HepG2 (cell line): Measurements from ENCODE around the gene TOX2. TPM values are rescaled to one million over a fixed set of nuclear protein-coding genes. Genes with fewer than 3 reads are reported as not detected.

ENCODE experiments used
- ATAC-seq: fragments of 200-7000 bp; cut with Tn5 transposase; 3 replicates; pipeline ENCODE4 v1.9.1; 2020; ENCODE audit warnings: mild to moderate bottlenecking, moderate library complexity
- BruUV-seq: library from RNA; stranded (reverse); fragments of 400-500 nt; replicated peaks from 2 replicates; lab custom pipeline; 2021; lab: Mats Ljungman, UMichigan
- CTCF ChIA-PET: fragments of 300-600 bp; formaldehyde crosslinking; extraction: SDS; loops from one replicate; lab custom pipeline; 2021; ENCODE audit warnings: low total read pairs, inconsistent platforms, low intra/inter-chr PET ratio; lab: Yijun Ruan, JAX
- POLR2A ChIA-PET: fragments of 350-600 bp; sonication (Branson Sonifier 250); formaldehyde crosslinking; loops from one replicate; lab custom pipeline; 2020; ENCODE audit warnings: antibody characterized with exemption, inconsistent platforms; lab: Yijun Ruan, JAX
- DNase-seq: peaks from one replicate; pipeline ENCODE4 v3.0.0-alpha.2; 2015; ENCODE audit warnings: low spot score
- FAIRE-seq: peaks from 3 replicates; lab custom pipeline; 2011; peaks lifted over from hg19 to GRCh38; lab: Jason Lieb, UNC
- H2AFZ ChIP-seq: one replicate; pipeline ENCODE4 v1.6.1; 2011; ENCODE audit warnings: low read length, inconsistent platforms
- H3K27ac ChIP-seq: fragments of 300-600 bp; 3 replicates; pipeline ENCODE4 v1.8.0; 2011; ENCODE audit warnings: mixed run types, mild to moderate bottlenecking, mixed read lengths, low read length, inconsistent platforms; ENCODE audit not compliant: insufficient read depth; ENCODE audit errors: extremely low read length
- H3K27me3 ChIP-seq, 2 experiments: fragments of 200-600 bp in 1 of 2; 2 replicates in 1 of 2; 3 replicates in 1 of 2; pipeline versions ENCODE4 v1.6.0 to v1.8.0; 2011; ENCODE audit warnings: low read length in 2 of 2, mild to moderate bottlenecking in 2 of 2, moderate library complexity in 2 of 2, inconsistent platforms in 1 of 2; ENCODE audit not compliant: insufficient read depth in 2 of 2, control insufficient read depth in 1 of 2
- H3K36me3 ChIP-seq, 2 experiments: fragments of 200-600 bp in 1 of 2; replicated peaks in 1 of 2; 2 replicates in 1 of 2; 3 replicates in 1 of 2; pipeline versions ENCODE4 v1.5.1 to v1.8.0; 2011; ENCODE audit warnings: low read length in 2 of 2, inconsistent platforms in 1 of 2; ENCODE audit not compliant: insufficient read depth in 2 of 2, control insufficient read depth in 1 of 2
- H3K4me1 ChIP-seq: 2 replicates; pipeline ENCODE4 v1.5.1; 2012; ENCODE audit warnings: low read length, inconsistent platforms; ENCODE audit not compliant: insufficient read depth
- H3K4me2 ChIP-seq: 2 replicates; pipeline ENCODE4 v1.6.0; 2011; ENCODE audit warnings: low read depth, low read length, inconsistent platforms
- H3K4me3 ChIP-seq, 3 experiments: fragments of 200-600 bp in 1 of 3; sonication (generic), shearing (Covaris generic) in 1 of 3; replicated peaks in 1 of 3; 2 replicates each; pipeline ENCODE4 v1.5.1; 2011 to 2016; ENCODE audit warnings: low read length in 3 of 3, inconsistent platforms in 2 of 3, low read depth in 2 of 3, mild to moderate bottlenecking in 2 of 3, control low read depth in 1 of 3, mixed read lengths in 1 of 3; ENCODE audit not compliant: insufficient read depth in 1 of 3
- H3K79me2 ChIP-seq: one replicate; pipeline ENCODE4 v1.6.1; 2011; ENCODE audit warnings: low read length, inconsistent platforms; ENCODE audit not compliant: insufficient read depth
- H3K9ac ChIP-seq: 2 replicates; pipeline ENCODE4 v1.6.0; 2011; ENCODE audit warnings: mild to moderate bottlenecking, low read depth, low read length, inconsistent platforms; ENCODE audit not compliant: insufficient read depth
- H3K9me3 ChIP-seq: 2 replicates; pipeline ENCODE4 v1.5.1; 2012; ENCODE audit warnings: mild to moderate bottlenecking, low read length
- H4K20me1 ChIP-seq: 2 replicates; pipeline ENCODE4 v1.6.0; 2011; ENCODE audit warnings: inconsistent platforms, mild to moderate bottlenecking, low read length, moderate library complexity; ENCODE audit not compliant: insufficient read depth
- CTCF ChIP-seq: sonication (generic); formaldehyde crosslinking; IDR thresholded peaks from 2 replicates; pipeline ENCODE4 v1.5.0; 2020; ENCODE audit warnings: mild to moderate bottlenecking, missing genetic modification reagents, moderate library complexity
- GABPA ChIP-seq, 2 experiments: IDR thresholded peaks; 2 replicates each; pipeline ENCODE4 v1.6.1; 2011 to 2016; ENCODE audit warnings: low read depth in 2 of 2, low read length in 1 of 2, missing biosample characterization in 1 of 2, missing genetic modification characterization in 1 of 2
- SRY ChIP-seq: sonication (generic); formaldehyde crosslinking; IDR thresholded peaks from 2 replicates; pipeline ENCODE4 v1.8.0; 2022; ENCODE audit warnings: mild to moderate bottlenecking, missing genetic modification reagents
- ZNF17 ChIP-seq: sonication (generic); formaldehyde crosslinking; IDR thresholded peaks from 2 replicates; pipeline ENCODE4 v1.5.0; 2020; ENCODE audit warnings: mild to moderate bottlenecking, missing genetic modification reagents
- ZNF33A ChIP-seq: sonication (generic); formaldehyde crosslinking; IDR thresholded peaks from 2 replicates; pipeline ENCODE4 v1.5.1; 2020; ENCODE audit warnings: missing genetic modification reagents, mild to moderate bottlenecking, moderate library complexity, borderline replicate concordance
- WGBS: methylation state at CpG from one replicate; pipeline ENCODE4 v1.1.6; 2017; ENCODE audit warnings: low lambda C conversion rate; 5-methylcytosine and 5-hydroxymethylcytosine counted together
- in situ Hi-C: cut with HindIII; loops from 2 replicates; pipeline ENCODE4 v1.10.0; 2017; ENCODE audit warnings: low pct_unique_long_range_greater_than_20kb; ENCODE audit not compliant: extremely low pct_ligation_motif_present
- intact Hi-C: fragments of 100-400 bp; cut with micrococcal nuclease; formaldehyde crosslinking; loops from one replicate; pipeline ENCODE4 v1.10.0; 2022; ENCODE audit not compliant: unreplicated experiment
- polyA plus RNA-seq, 8 experiments: library from polyadenylated mRNA; depleted of rRNA in 3 of 8; stranded (reverse) in 7 of 8; unstranded in 1 of 8; fragments of >200 nt; fragmentation: Illumina TruSeq in 4 of 8; extraction: Trizol in 4 of 8; gene quantifications; 2 replicates each; pipeline versions ENCODE4 v1.2.1 to v1.2.3, GENCODE V29; 2011 to 2016; ENCODE audit warnings: low read depth in 4 of 8, missing spikeins in 1 of 8, mixed read lengths in 1 of 8; ENCODE audit not compliant: insufficient read depth in 1 of 8
- total RNA-seq, 5 experiments: library from RNA; depleted of rRNA; stranded (reverse); fragments of >200 nt; fragmentation: Illumina TruSeq; extraction: Trizol; gene quantifications; 2 replicates each; pipeline ENCODE4 v1.2.3, GENCODE V29; 2016; ENCODE audit warnings: low read depth in 1 of 5
- TF ChIP-seq, protein P1 (sequence below): sonication (generic); formaldehyde crosslinking; IDR thresholded peaks from 2 replicates; pipeline ENCODE4 v1.5.1; 2020; ENCODE audit warnings: mild to moderate bottlenecking, missing genetic modification reagents, borderline replicate concordance
- TF ChIP-seq, protein P2 (sequence below), 2 experiments: IDR thresholded peaks; 2 replicates each; pipeline ENCODE4 v1.6.1; 2011 to 2012; ENCODE audit warnings: low read length in 2 of 2, borderline replicate concordance in 1 of 2, low read depth in 1 of 2, mild to moderate bottlenecking in 1 of 2, moderate library complexity in 1 of 2

The TOX2 gene
- total and polyA plus RNA-seq, 2 of the 13 experiments (the other 11 are each of a cell fraction or from before 2014, with no cell fraction given), result not detected

DNA sequence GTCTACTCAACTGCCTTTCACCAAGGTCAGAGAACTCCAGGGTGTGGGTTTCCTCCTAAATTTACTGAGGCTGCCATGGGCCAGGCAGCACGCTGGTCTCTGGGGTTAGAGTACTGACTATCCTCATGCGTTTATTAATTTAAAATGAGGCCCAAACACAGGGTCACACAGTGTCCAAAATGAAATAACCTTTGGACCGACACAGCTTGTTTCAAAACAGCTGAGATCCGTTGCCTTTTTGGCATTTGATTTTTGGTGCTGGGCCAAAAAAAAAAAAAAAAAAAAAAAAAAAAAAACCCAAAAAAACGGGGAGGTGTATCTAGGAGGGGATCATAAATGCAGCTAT is 14.6 kb upstream of the TOX2 start:
- no peak overlapping the region for H2AFZ ChIP-seq
- H3K4me3 ChIP-seq, result no peak overlapping the region
- ChIA-PET CTCF (no interaction called here), POLR2A (no interaction called here)
- DNase-seq (no peak), FAIRE-seq (no peak), ATAC-seq (no peak)
- H3K9me3 ChIP-seq, result no peaks in the 10 kb centered on the region
- H3K4me1 ChIP-seq, result peaks cover 17% of the 10 kb centered on the region
- H4K20me1 ChIP-seq, result no peaks in the 10 kb centered on the region
- BruUV-seq, result no TSS peak
- intact Hi-C loops (no loop called here), in situ Hi-C loops (no loop called here)
- H3K4me2 ChIP-seq, result no peak overlapping the region
- H3K79me2 ChIP-seq, result no peaks in the 10 kb centered on the region
- 5% methylated on average over 5 of the region's 5 CpGs for WGBS
- no peak overlapping the region for H3K27ac ChIP-seq
- no peak overlapping the region for H3K9ac ChIP-seq
- no peaks in the 10 kb centered on the region for H3K36me3 ChIP-seq
- H3K27me3 ChIP-seq, result peaks cover 0 to 31% of the 10 kb centered on the region in 2 experiments; a peak in 2 of 5 replicates
- no peak for TF ChIP-seq GABPA (IDR thresholded peaks at IDR 0.05; ENCODE audit: low read depth, low read length)
- no peak for TF ChIP-seq GABPA (CRISPR knock-in tag; IDR thresholded peaks at IDR 0.05; ENCODE audit: low read depth)
- TF ChIP-seq CTCF (CRISPR knock-in tag), result no peak
- no peak for TF ChIP-seq ZNF17
- TF ChIP-seq SRY (CRISPR knock-in tag), result no peak
- TF ChIP-seq ZNF33A (CRISPR knock-in tag), result no peak
- TF ChIP-seq, protein P1, sequence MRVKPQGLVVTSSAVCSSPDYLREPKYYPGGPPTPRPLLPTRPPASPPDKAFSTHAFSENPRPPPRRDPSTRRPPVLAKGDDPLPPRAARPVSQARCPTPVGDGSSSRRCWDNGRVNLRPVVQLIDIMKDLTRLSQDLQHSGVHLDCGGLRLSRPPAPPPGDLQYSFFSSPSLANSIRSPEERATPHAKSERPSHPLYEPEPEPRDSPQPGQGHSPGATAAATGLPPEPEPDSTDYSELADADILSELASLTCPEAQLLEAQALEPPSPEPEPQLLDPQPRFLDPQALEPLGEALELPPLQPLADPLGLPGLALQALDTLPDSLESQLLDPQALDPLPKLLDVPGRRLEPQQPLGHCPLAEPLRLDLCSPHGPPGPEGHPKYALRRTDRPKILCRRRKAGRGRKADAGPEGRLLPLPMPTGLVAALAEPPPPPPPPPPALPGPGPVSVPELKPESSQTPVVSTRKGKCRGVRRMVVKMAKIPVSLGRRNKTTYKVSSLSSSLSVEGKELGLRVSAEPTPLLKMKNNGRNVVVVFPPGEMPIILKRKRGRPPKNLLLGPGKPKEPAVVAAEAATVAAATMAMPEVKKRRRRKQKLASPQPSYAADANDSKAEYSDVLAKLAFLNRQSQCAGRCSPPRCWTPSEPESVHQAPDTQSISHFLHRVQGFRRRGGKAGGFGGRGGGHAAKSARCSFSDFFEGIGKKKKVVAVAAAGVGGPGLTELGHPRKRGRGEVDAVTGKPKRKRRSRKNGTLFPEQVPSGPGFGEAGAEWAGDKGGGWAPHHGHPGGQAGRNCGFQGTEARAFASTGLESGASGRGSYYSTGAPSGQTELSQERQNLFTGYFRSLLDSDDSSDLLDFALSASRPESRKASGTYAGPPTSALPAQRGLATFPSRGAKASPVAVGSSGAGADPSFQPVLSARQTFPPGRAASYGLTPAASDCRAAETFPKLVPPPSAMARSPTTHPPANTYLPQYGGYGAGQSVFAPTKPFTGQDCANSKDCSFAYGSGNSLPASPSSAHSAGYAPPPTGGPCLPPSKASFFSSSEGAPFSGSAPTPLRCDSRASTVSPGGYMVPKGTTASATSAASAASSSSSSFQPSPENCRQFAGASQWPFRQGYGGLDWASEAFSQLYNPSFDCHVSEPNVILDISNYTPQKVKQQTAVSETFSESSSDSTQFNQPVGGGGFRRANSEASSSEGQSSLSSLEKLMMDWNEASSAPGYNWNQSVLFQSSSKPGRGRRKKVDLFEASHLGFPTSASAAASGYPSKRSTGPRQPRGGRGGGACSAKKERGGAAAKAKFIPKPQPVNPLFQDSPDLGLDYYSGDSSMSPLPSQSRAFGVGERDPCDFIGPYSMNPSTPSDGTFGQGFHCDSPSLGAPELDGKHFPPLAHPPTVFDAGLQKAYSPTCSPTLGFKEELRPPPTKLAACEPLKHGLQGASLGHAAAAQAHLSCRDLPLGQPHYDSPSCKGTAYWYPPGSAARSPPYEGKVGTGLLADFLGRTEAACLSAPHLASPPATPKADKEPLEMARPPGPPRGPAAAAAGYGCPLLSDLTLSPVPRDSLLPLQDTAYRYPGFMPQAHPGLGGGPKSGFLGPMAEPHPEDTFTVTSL (CRISPR knock-in tag), result no peak
- TF ChIP-seq, protein P2, sequence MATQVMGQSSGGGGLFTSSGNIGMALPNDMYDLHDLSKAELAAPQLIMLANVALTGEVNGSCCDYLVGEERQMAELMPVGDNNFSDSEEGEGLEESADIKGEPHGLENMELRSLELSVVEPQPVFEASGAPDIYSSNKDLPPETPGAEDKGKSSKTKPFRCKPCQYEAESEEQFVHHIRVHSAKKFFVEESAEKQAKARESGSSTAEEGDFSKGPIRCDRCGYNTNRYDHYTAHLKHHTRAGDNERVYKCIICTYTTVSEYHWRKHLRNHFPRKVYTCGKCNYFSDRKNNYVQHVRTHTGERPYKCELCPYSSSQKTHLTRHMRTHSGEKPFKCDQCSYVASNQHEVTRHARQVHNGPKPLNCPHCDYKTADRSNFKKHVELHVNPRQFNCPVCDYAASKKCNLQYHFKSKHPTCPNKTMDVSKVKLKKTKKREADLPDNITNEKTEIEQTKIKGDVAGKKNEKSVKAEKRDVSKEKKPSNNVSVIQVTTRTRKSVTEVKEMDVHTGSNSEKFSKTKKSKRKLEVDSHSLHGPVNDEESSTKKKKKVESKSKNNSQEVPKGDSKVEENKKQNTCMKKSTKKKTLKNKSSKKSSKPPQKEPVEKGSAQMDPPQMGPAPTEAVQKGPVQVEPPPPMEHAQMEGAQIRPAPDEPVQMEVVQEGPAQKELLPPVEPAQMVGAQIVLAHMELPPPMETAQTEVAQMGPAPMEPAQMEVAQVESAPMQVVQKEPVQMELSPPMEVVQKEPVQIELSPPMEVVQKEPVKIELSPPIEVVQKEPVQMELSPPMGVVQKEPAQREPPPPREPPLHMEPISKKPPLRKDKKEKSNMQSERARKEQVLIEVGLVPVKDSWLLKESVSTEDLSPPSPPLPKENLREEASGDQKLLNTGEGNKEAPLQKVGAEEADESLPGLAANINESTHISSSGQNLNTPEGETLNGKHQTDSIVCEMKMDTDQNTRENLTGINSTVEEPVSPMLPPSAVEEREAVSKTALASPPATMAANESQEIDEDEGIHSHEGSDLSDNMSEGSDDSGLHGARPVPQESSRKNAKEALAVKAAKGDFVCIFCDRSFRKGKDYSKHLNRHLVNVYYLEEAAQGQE (IDR thresholded peaks at IDR 0.05; ENCODE audit: borderline replicate concordance in 1 of 2, low read depth in 1 of 2, low read length in 2 of 2), result no peak
